Chondrocyte (in vitro differentiated cells): ENCODE results near the gene CHD8. TPM values are rescaled to one million over a fixed set of nuclear protein-coding genes. Genes with fewer than 3 reads are reported as not detected.

Experiments used
- DNase-seq: peaks from one replicate; pipeline ENCODE4 v3.0.0; 2021; ENCODE audit warnings: mixed read lengths, low spot score
- H3K27ac Mint-ChIP-seq: one replicate; pipeline ENCODE4 v1.8.0; 2021; ENCODE audit warnings: mild to moderate bottlenecking, moderate library complexity, mixed read lengths; ENCODE audit not compliant: unreplicated experiment
- H3K27me3 Mint-ChIP-seq: 2 replicates; pipeline ENCODE4 v1.8.0; 2021; ENCODE audit warnings: low read depth, mixed read lengths
- H3K36me3 Mint-ChIP-seq: 2 replicates; pipeline ENCODE4 v1.8.0; 2021; ENCODE audit warnings: low read depth, mixed read lengths
- H3K4me1 Mint-ChIP-seq: 2 replicates; pipeline ENCODE4 v1.8.0; 2021; ENCODE audit warnings: low read depth, mild to moderate bottlenecking, mixed read lengths
- H3K4me3 Mint-ChIP-seq: one replicate; pipeline ENCODE4 v1.8.0; 2021; ENCODE audit warnings: mild to moderate bottlenecking, moderate library complexity, mixed read lengths; ENCODE audit not compliant: unreplicated experiment
- H3K9me3 Mint-ChIP-seq: 2 replicates; pipeline ENCODE4 v1.8.0; 2021; ENCODE audit warnings: low read depth, mixed read lengths
- total RNA-seq: library from RNA; stranded (reverse); gene quantifications from 3 replicates; pipeline ENCODE4 v1.2.1, GENCODE V29; 2021
- TF ChIP-seq, protein P1 (sequence below): fragments of 200-600 bp; sonication (generic); IDR thresholded peaks from 2 replicates; pipeline ENCODE4 v1.5.0; 2021; ENCODE audit warnings: antibody characterized with exemption, mild to moderate bottlenecking, moderate library complexity

CHD8 gene
- total RNA-seq, 1 donor from 2014 or later, result 69.7 TPM

DNA sequence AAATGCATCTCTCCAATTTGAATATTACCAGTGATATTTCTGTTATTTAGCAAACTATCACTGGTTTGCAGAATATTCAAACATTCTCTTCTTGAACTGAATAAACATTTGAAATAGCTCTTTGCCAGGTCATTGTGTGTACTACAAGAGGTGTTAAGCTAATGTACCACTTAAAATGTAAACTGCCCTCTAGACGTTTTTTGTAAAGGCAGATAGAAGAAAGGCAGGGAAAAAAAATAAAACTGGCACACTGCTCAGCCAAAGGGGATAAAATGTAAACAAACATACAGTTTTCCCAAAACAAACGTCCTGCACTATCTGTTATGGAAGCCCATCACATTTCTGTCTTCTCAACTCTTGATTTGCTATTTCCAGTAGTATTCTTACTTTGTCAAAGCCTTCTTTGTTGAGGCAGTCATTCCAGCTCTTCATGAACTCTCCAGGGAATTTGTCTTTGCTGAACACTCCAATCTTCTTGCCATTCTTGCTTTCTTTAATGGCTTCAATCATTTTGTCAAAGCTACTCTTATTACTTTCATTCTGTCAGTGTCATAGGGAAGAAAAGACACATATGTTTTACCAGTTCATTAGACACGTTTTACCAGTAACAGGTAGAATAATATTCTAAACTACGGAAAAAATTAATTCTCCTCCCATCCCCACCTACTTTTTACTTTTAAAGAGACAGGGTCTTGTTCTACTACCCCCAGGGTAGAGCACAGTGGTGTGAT lies 85.8 kb downstream of the CHD8 start:
- Mint-ChIP-seq H3K27me3 (no peaks in the 10 kb centered on the region), H3K4me3 (no peak overlapping the region), H3K27ac (no peak overlapping the region), H3K9me3 (no peaks in the 10 kb centered on the region), H3K36me3 (peaks cover 36% of the 10 kb centered on the region), H3K4me1 (no peaks in the 10 kb centered on the region)
- TF ChIP-seq, protein P1, sequence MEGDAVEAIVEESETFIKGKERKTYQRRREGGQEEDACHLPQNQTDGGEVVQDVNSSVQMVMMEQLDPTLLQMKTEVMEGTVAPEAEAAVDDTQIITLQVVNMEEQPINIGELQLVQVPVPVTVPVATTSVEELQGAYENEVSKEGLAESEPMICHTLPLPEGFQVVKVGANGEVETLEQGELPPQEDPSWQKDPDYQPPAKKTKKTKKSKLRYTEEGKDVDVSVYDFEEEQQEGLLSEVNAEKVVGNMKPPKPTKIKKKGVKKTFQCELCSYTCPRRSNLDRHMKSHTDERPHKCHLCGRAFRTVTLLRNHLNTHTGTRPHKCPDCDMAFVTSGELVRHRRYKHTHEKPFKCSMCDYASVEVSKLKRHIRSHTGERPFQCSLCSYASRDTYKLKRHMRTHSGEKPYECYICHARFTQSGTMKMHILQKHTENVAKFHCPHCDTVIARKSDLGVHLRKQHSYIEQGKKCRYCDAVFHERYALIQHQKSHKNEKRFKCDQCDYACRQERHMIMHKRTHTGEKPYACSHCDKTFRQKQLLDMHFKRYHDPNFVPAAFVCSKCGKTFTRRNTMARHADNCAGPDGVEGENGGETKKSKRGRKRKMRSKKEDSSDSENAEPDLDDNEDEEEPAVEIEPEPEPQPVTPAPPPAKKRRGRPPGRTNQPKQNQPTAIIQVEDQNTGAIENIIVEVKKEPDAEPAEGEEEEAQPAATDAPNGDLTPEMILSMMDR, result no peak
- DNase-seq, result no peak

GRCh38 chr14:21367582-21368144 lies 88.3 kb downstream of the CHD8 start:
- Mint-ChIP-seq H3K36me3 (peaks cover 45% of the 10 kb centered on the region), H3K27me3 (no peaks in the 10 kb centered on the region), H3K4me1 (no peaks in the 10 kb centered on the region), H3K9me3 (no peaks in the 10 kb centered on the region), H3K27ac (no peak overlapping the region), H3K4me3 (no peak overlapping the region)
- DNase-seq, result no peak
- TF ChIP-seq, protein P1, result no peak

DNA sequence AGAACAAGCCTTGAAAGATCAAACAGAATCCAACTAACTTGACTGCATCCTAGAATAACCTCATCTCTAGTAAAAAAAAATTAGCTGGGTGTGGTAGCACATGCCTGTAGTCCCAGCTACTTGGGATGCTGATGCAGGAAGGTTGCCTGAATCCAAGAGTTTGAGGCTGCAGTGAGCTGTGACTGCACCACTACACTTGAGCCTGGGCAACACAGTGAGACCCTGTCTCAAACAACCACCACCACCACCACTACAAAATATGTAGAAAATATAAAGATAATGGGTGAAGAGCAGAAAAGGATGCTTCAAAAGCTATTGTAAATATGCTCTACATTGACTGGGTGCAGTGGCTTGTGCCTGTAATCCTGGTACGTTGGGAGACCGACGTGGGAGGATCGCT lies 99.4 kb downstream of the CHD8 start:
- H3K27me3 Mint-ChIP-seq, result no peaks in the 10 kb centered on the region
- H3K27ac Mint-ChIP-seq, result no peak overlapping the region
- no peak overlapping the region for H3K4me3 Mint-ChIP-seq
- TF ChIP-seq, protein P1, result no peak
- H3K4me1 Mint-ChIP-seq, result no peaks in the 10 kb centered on the region
- H3K36me3 Mint-ChIP-seq, result peaks cover 70% of the 10 kb centered on the region
- DNase-seq, result no peak
- no peaks in the 10 kb centered on the region for H3K9me3 Mint-ChIP-seq

DNA sequence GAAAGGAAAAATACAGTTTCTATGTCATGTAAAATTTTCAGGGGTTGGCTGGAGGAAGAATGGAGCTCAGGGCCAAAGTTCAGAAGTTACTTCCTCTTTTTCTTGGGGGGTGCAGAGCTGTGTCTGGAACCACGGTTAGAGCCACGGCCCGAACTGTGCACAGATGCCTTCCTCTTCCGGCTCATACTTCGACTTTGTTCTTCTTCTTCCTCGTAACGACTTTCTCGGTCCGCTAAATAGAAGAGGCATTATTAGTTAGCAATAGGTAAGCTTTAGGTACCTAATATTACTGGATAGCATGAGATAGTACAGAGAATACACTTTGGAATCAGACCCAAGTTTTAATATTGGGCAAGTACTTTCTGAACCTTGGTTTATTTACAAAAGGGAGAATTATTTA lies 103.3 kb downstream of the CHD8 start:
- H3K4me1 Mint-ChIP-seq, result no peaks in the 10 kb centered on the region
- H3K36me3 Mint-ChIP-seq, result peaks cover 55% of the 10 kb centered on the region
- H3K9me3 Mint-ChIP-seq, result no peaks in the 10 kb centered on the region
- H3K27ac Mint-ChIP-seq, result no peak overlapping the region
- no peak for DNase-seq
- no peak overlapping the region for H3K4me3 Mint-ChIP-seq
- TF ChIP-seq, protein P1, result no peak
- no peaks in the 10 kb centered on the region for H3K27me3 Mint-ChIP-seq

DNA sequence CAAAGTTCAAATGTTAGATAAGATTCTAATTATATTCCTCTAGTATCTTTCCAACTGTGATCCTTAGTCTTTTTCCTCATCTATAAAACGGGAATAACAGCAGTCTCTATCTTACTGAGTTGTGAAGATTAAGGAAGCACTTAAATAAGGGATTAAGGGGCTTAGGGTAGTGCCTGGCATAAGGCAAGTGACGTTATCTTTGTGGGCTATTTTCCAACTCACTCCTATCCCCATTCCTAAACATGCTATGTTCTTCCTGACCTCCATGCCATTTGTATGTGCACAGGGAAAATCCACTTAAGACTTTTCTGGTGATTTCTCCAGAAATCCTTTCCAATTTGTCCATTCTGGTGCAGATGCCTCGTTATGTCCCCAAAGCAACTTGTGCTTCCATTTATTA lies 105.4 kb downstream of the CHD8 start:
- no peak overlapping the region for H3K4me3 Mint-ChIP-seq
- TF ChIP-seq, protein P1, result no peak
- no peak overlapping the region for H3K27ac Mint-ChIP-seq

More for the DNA sequence above, 105.4 kb downstream of the CHD8 start:
- DNase-seq, result no peak
- Mint-ChIP-seq H3K27me3 (no peaks in the 10 kb centered on the region), H3K9me3 (no peaks in the 10 kb centered on the region), H3K4me1 (no peaks in the 10 kb centered on the region), H3K36me3 (peaks cover 39% of the 10 kb centered on the region)
